HG03439 (cell line): ENCODE measurements around the gene STX10.
"Not testable (repeated sequence)": the region's sequence is repeated elsewhere in the genome, so short reads cannot be mapped to it uniquely, and the experiment has no call there.

Experiments used
- ATAC-seq: cut with Tn5 transposase; IDR thresholded peaks from one replicate; pipeline ENCODE4 v1.9.1; 2021; ENCODE audit warnings: mild to moderate bottlenecking, moderate library complexity; ENCODE audit not compliant: unreplicated experiment

STX10 gene

GRCh38 chr19:13164343-13165161 is 14.4 kb upstream of the STX10 start:
- ATAC-seq: no peak

GRCh38 chr19:13163609-13164342 is 13.6 kb upstream of the STX10 start:
- no peak for ATAC-seq

- peak; percentile 49 for ATAC-seq
Measured at GRCh38 chr19:13162724-13163608, 12.8 kb upstream of the STX10 start.

- no peak for ATAC-seq
Measured at GRCh38 chr19:13160557-13160956, 10.4 kb upstream of the STX10 start.

- ATAC-seq: no peak
Measured at GRCh38 chr19:13159713-13160112, 9.5 kb upstream of the STX10 start.

GRCh38 chr19:13155472-13156359 is 5.5 kb upstream of the STX10 start:
- no peak for ATAC-seq

GRCh38 chr19:13154911-13155471 is 4.8 kb upstream of the STX10 start:
- ATAC-seq: no peak

- no peak for ATAC-seq
Measured at GRCh38 chr19:13154241-13154778, 4.1 kb upstream of the STX10 start.

GRCh38 chr19:13153569-13154240 is 3.5 kb upstream of the STX10 start:
- ATAC-seq: no peak

GRCh38 chr19:13152974-13153568 is 2.9 kb upstream of the STX10 start:
- peak; percentile 35 for ATAC-seq

GRCh38 chr19:13152356-13152973 is 2.3 kb upstream of the STX10 start:
- ATAC-seq: peak; percentile 14

- peak; percentile 40 for ATAC-seq
Measured at GRCh38 chr19:13151605-13152355, 1.6 kb upstream of the STX10 start.

GRCh38 chr19:13150931-13151604 is 893 bp upstream of the STX10 start:
- no peak for ATAC-seq

- no peak for ATAC-seq
Measured at GRCh38 chr19:13149628-13150186, 468 bp downstream of the STX10 start.

GRCh38 chr19:13149173-13149627 is 975 bp downstream of the STX10 start:
- ATAC-seq: not testable (repeated sequence)

- ATAC-seq: no peak
Measured at GRCh38 chr19:13146763-13147563, 3.2 kb downstream of the STX10 start.
